GM13977 (cell line): ENCODE data around the gene ELOA.

Experiments used
- DNase-seq: peaks from one replicate; pipeline ENCODE4 v3.0.0; 2012; ENCODE audit warnings: low spot score
- CTCF ChIP-seq: IDR thresholded peaks from 2 replicates; pipeline ENCODE4 v1.5.1; 2012; ENCODE audit warnings: mild to moderate bottlenecking, control low read depth; ENCODE audit not compliant: insufficient read depth; ENCODE audit errors: extremely low read depth, missing control alignments
- in situ Hi-C: fragments of 300-500 bp; cut with MboI; formaldehyde crosslinking; loops from one replicate; pipeline ENCODE4 v1.12.0; 2022; ENCODE audit warnings: low sequenced_read_pairs, low pct_unique_long_range_greater_than_20kb, mixed read lengths, inconsistent platforms; ENCODE audit not compliant: unreplicated experiment

Gene ELOA

GRCh38 chr1:23804183-23804835 is 61.0 kb downstream of the ELOA start:
- no peak for TF ChIP-seq CTCF

GRCh38 chr1:23805025-23805424 is 61.8 kb downstream of the ELOA start:
- no peak for TF ChIP-seq CTCF
- DNase-seq = no peak
- in situ Hi-C loops = loop anchor here (5.0 kb wide), 1 partner anchor 112 kb away; no protein-coding TSS in a partner anchor

More at GRCh38 chr1:23804183-23804835, 61.0 kb downstream of the ELOA start:
- in situ Hi-C loops = no loop called here
- DNase-seq = no peak

GRCh38 chr1:23806280-23806679 is 63.0 kb downstream of the ELOA start:
- TF ChIP-seq CTCF = no peak
- in situ Hi-C loops = loop anchor here (5.0 kb wide), 1 partner anchor 111 kb away; no protein-coding TSS in a partner anchor
- no peak for DNase-seq

GRCh38 chr1:23807453-23807852 is 64.2 kb downstream of the ELOA start:
- no peak for DNase-seq
- no peak for TF ChIP-seq CTCF
- in situ Hi-C loops = loop anchor here (5.0 kb wide), 1 partner anchor 110 kb away; no protein-coding TSS in a partner anchor

- TF ChIP-seq CTCF = peak; percentile 98
- in situ Hi-C loops = loop anchor here (5.0 kb wide), 1 partner anchor 108 kb away; no protein-coding TSS in a partner anchor
- DNase-seq = peak; percentile 84
Measured at GRCh38 chr1:23809751-23810171, 66.5 kb downstream of the ELOA start.

- TF ChIP-seq CTCF = peak; percentile 90
- DNase-seq = peak; percentile 70
- in situ Hi-C loops = no loop called here
Measured at GRCh38 chr1:23810818-23811540, 67.7 kb downstream of the ELOA start.
